Measurements from ENCODE around the gene ROBO1. TPM values are rescaled to one million over a fixed set of nuclear protein-coding genes. Genes with fewer than 3 reads are reported as not detected.
A peak's percentile ranks its signal among the peaks of the same experiment; 100 is the strongest.

ROBO1 gene
- total and polyA plus RNA-seq, 2 experiments from 2014 or later: 18.8 to 31.9 TPM

GRCh38 chr3:78601249-78601648 lies 1166.5 kb downstream of the ROBO1 start:
- Histone ChIP-seq H4K20me1 (ENCODE audit: insufficient read depth) (no peaks in the 10 kb centered on the region), H2AFZ (no peak overlapping the region), H3K4me2 (ENCODE audit: unreplicated experiment) (no peak overlapping the region), H3F3A (ENCODE audit: insufficient read depth) (peaks cover 12% of the 10 kb centered on the region), H3K27ac (no peak overlapping the region), H3K9me2 (ENCODE audit: insufficient read depth) (no peaks in the 10 kb centered on the region), H3K4me1 (ENCODE audit: insufficient read depth) (peaks cover 9% of the 10 kb centered on the region; the same call in 1 of the 2 replicates), H3K27me3 (replicated peaks; ENCODE audit: insufficient read depth) (no peaks in the 10 kb centered on the region), H3K79me2 (ENCODE audit: insufficient read depth) (no peaks in the 10 kb centered on the region), H3K9ac (no peak overlapping the region), H3K9me3 (ENCODE audit: low read depth) (no peaks in the 10 kb centered on the region), H3K4me3 (no peak overlapping the region), H3K36me3 (ENCODE audit: low read depth) (peaks cover 2% of the 10 kb centered on the region; the same call in 1 of the 2 replicates)
- in situ Hi-C loops (cut with MboI): loop anchor here (25.0 kb wide), 1 partner anchor 1564 kb away; the partner anchor contains the start of gene ROBO2
- TF ChIP-seq EZH2 (IDR thresholded peaks at IDR 0.05; ENCODE audit: insufficient read depth, poor library complexity, severe bottlenecking) (no peak), EZH2phosphoT487 (IDR thresholded peaks at IDR 0.05; ENCODE audit: insufficient read depth, low read depth) (no peak)
- no peak for DNase-seq
- 89 to 98% methylated on average over 2 of the region's 2 CpGs for WGBS, 2 experiments (ENCODE audit: low coverage in 1 of 2, low lambda C conversion rate in 2 of 2, missing lambda C conversion rate in 2 of 2)

- in situ Hi-C loops (cut with MboI): no loop called here
- Histone ChIP-seq H3K4me1 (ENCODE audit: insufficient read depth) (no peaks in the 10 kb centered on the region), H3K4me2 (ENCODE audit: unreplicated experiment) (no peak overlapping the region), H3K36me3 (ENCODE audit: low read depth) (no peaks in the 10 kb centered on the region), H3K4me3 (no peak overlapping the region), H3K79me2 (ENCODE audit: insufficient read depth) (no peaks in the 10 kb centered on the region), H4K20me1 (ENCODE audit: insufficient read depth) (no peaks in the 10 kb centered on the region), H3K9me3 (ENCODE audit: low read depth) (no peaks in the 10 kb centered on the region), H3K9ac (no peak overlapping the region), H3K27ac (no peak overlapping the region), H3K27me3 (replicated peaks; ENCODE audit: insufficient read depth) (no peaks in the 10 kb centered on the region), H2AFZ (no peak overlapping the region), H3K9me2 (ENCODE audit: insufficient read depth) (no peaks in the 10 kb centered on the region), H3F3A (ENCODE audit: insufficient read depth) (no peaks in the 10 kb centered on the region)
- TF ChIP-seq EZH2 (IDR thresholded peaks at IDR 0.05; ENCODE audit: insufficient read depth, poor library complexity, severe bottlenecking) (no peak), EZH2phosphoT487 (IDR thresholded peaks at IDR 0.05; ENCODE audit: insufficient read depth, low read depth) (no peak)
- no peak for DNase-seq
- 42 to 67% methylated on average over 1 of the region's 1 CpG for WGBS, 2 experiments (ENCODE audit: low coverage in 1 of 2, low lambda C conversion rate in 2 of 2, missing lambda C conversion rate in 2 of 2)
These were observed 1178.0 kb downstream of the ROBO1 start for GRCh38 chr3:78589778-78590177.

- 92% methylated on average over 3 of the region's 3 CpGs for WGBS, 2 experiments (ENCODE audit: low coverage in 1 of 2, low lambda C conversion rate in 2 of 2, missing lambda C conversion rate in 2 of 2)
- Histone ChIP-seq H3K79me2 (ENCODE audit: insufficient read depth) (no peaks in the 10 kb centered on the region), H3K9ac (no peak overlapping the region), H3K27me3 (replicated peaks; ENCODE audit: insufficient read depth) (no peaks in the 10 kb centered on the region), H3K9me3 (ENCODE audit: low read depth) (no peaks in the 10 kb centered on the region), H3K27ac (no peak overlapping the region), H2AFZ (no peak overlapping the region), H3K36me3 (ENCODE audit: low read depth) (no peaks in the 10 kb centered on the region), H4K20me1 (ENCODE audit: insufficient read depth) (no peaks in the 10 kb centered on the region), H3F3A (ENCODE audit: insufficient read depth) (no peaks in the 10 kb centered on the region), H3K4me2 (ENCODE audit: unreplicated experiment) (no peak overlapping the region), H3K9me2 (ENCODE audit: insufficient read depth) (no peaks in the 10 kb centered on the region), H3K4me1 (ENCODE audit: insufficient read depth) (no peaks in the 10 kb centered on the region), H3K4me3 (no peak overlapping the region)
- in situ Hi-C loops (cut with MboI): no loop called here
- TF ChIP-seq EZH2phosphoT487 (IDR thresholded peaks at IDR 0.05; ENCODE audit: insufficient read depth, low read depth): no peak
- no peak for TF ChIP-seq EZH2 (IDR thresholded peaks at IDR 0.05; ENCODE audit: insufficient read depth, poor library complexity, severe bottlenecking)
- DNase-seq: no peak
These were observed 1178.7 kb downstream of the ROBO1 start for GRCh38 chr3:78588906-78589621.

- Histone ChIP-seq H3K9ac (no peak overlapping the region), H2AFZ (no peak overlapping the region), H3K9me3 (ENCODE audit: low read depth) (no peaks in the 10 kb centered on the region), H3F3A (ENCODE audit: insufficient read depth) (no peaks in the 10 kb centered on the region), H3K27ac (no peak overlapping the region), H3K79me2 (ENCODE audit: insufficient read depth) (no peaks in the 10 kb centered on the region), H3K36me3 (ENCODE audit: low read depth) (no peaks in the 10 kb centered on the region), H3K9me2 (ENCODE audit: insufficient read depth) (no peaks in the 10 kb centered on the region), H3K27me3 (replicated peaks; ENCODE audit: insufficient read depth) (peaks cover 4% of the 10 kb centered on the region; the same call in 1 of the 2 replicates), H3K4me2 (ENCODE audit: unreplicated experiment) (no peak overlapping the region), H4K20me1 (ENCODE audit: insufficient read depth) (no peaks in the 10 kb centered on the region), H3K4me3 (no peak overlapping the region), H3K4me1 (ENCODE audit: insufficient read depth) (no peaks in the 10 kb centered on the region)
- WGBS, 2 experiments (ENCODE audit: low coverage in 1 of 2, low lambda C conversion rate in 2 of 2, missing lambda C conversion rate in 2 of 2): 15 to 25% methylated on average over 2 of the region's 2 CpGs
- in situ Hi-C loops (cut with MboI): no loop called here
- TF ChIP-seq EZH2 (IDR thresholded peaks at IDR 0.05; ENCODE audit: insufficient read depth, poor library complexity, severe bottlenecking) (no peak), EZH2phosphoT487 (IDR thresholded peaks at IDR 0.05; ENCODE audit: insufficient read depth, low read depth) (no peak)
- peak; percentile 15 for DNase-seq
These were observed 1187.1 kb downstream of the ROBO1 start for GRCh38 chr3:78580681-78581080.
